CD4-positive, alpha-beta T cell treated with Interleukin-6 for 4 hours (primary cell): Measurements from ENCODE around the gene CEMIP.
"Not testable (repeated sequence)": the region's sequence is repeated elsewhere in the genome, so short reads cannot be mapped to it uniquely, and the experiment has no call there.

ENCODE experiments used
- DNase-seq: peaks from one replicate; pipeline ENCODE4 v3.0.0-alpha.2; 2020; ENCODE audit warnings: mixed read lengths

The CEMIP gene

DNA sequence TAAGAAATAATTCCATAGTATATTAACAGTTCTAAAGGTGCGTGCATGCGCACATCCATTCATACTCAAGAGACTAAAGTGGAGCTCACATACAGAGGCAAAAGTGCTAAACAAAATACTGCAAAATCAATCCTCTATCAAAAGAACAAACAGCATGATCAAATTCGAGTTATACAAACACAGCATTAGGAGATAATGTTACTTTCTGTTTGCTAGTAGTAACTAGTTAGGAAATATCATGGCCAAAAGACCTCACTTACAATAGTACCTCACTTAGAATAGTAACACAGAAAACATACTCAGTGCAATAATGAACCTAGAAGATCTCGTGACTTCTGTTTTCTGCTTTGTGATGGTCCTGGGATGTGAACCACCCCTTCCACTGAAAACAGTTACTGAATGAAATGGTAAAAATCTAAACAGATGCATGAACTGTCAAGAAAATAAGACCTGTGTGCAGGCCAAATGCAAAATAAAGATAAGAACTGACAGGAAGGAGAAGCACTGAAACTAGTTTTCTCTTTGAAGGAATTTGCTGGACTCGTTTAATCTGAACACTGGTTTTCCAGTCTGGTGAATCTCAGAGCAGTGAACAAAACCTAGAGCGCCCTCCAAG lies 20.9 kb upstream of the CEMIP start:
- DNase-seq, result no peak

- DNase-seq, result no peak
Measured at GRCh38 chr15:80760960-80761359, 18.2 kb upstream of the CEMIP start.

DNA sequence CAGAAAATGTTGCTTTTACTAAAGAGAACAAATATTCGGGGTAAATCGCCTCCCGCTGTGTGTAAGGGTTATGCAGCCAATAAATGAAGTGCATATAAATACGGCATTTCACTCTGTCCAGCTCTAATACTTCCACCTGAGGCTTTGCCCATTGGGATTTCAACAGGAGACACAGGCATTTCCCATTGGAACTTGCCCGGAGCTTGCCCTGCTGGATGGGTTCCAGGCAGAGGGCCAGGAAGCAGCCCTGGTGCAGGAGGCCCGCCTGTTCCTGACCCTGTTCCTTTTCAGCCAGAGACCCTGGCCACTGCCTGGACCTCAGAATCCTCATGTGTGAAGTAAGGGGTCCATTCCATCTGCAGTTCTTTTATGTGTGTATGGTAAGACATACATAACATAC lies 17.4 kb upstream of the CEMIP start:
- no peak for DNase-seq

- DNase-seq, result not testable (repeated sequence)
Measured at GRCh38 chr15:80763235-80763634, 15.9 kb upstream of the CEMIP start.

DNA sequence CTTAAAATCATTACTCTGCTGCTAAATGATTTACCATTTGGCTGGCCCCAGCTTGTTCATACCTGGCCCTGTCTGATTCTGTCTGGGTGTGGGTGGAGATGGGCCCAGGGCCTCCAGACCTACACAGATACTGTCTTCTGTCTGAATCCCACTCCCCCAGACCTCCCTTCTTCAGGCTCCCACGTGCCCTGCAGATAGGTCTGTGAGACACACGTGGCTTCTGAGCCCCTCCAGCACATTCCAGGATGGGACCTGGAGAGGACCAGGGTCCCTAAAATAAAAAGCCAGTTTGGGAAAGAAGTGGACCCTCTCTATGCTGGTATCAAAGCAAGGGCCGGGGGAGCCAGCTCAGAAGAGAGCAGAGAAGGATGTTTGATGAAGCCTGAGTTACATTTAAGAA lies 14.6 kb upstream of the CEMIP start:
- DNase-seq, result no peak

GRCh38 chr15:80766275-80766674 lies 12.9 kb upstream of the CEMIP start:
- no peak for DNase-seq

GRCh38 chr15:80768158-80768557 lies 11.0 kb upstream of the CEMIP start:
- no peak for DNase-seq

- DNase-seq, result no peak
Measured at GRCh38 chr15:80769153-80769828, 9.9 kb upstream of the CEMIP start.

DNA sequence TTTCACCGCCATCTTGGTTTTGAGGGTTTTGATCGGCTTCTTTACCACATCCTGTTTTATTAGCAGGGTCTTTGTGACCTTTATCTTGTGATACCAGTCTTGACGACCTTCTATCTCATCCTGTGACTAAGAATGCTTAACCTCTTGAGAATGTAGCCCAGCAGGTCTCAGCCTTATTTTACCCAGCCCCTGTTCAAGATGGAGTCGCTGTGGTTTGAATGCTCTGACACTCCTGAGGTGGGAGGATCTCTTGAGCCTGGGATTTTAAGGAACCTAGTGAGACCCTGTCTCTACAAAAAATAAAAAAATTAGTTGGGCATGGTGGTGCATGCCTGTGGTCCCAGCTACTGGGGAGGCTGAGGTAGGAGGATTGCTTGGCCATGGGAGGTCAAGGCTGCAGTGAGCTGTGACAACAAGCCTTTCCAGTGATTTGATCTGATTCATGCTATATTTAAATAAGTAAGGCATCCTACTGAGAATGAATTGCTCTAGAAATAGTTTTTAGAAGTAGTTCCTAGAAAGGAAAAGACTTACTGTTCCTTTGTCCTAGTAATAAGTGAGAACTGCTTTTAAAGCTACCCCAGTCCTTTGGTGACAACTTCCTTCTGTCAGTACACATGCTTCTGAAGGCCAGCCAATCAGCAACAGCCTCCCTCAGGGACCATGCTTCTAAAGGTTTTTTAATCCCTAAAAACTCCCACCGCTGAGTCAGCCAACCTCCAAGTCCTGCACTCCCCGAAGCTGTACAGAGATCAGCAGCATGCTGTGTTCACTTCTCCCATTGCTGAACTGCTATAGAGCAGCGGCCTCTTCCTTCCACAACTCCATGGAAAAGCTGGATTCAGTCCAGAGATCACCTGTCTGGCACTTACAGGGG lies 9.1 kb upstream of the CEMIP start:
- DNase-seq, result no peak

DNA sequence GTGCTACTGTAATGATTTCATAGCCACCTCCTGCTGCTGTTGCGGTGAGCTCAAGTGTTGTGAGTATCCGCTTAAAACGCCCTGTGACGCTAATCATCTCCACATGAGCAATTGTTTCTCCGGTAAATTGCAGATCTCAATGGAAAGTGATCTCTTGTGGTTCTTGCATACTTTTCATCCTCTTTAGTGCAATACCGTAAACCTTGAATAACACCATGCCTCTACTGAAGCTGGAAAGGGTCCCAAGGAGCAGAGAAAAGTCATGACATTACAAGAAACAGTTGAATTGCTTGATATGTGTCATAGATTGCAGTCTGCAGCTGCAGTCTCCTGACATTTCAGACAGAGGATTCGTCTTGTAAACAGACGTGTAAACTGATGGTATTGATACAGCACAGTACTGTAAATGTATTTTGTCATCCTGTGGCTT lies 6.0 kb upstream of the CEMIP start:
- DNase-seq, result no peak

DNA sequence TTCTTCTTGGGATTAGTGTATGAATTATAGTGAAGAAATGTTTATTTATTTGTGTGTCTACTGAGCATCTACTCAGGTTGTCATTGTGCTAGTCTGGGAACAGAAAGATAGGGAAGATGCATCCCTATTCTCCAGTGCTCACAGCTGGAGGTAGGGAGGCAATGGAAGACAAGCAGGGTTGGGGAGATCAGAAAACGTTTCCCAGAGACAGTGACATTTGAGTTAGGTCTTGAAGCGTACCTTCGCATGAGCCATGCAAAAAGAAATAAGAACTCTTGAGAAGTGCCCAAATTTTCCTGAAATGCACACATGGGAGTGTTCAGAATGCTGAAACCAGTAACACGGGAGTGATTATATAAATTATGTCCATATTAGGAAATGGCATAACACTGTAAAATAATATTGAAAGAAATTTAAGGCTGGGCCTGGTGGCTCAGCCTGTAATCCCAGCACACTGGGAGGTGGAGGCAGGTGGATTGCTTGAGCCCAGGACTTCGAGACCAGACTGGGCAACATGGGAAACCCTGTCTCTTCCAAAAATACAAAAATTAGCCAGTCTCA lies 5.3 kb upstream of the CEMIP start:
- DNase-seq, result no peak

DNA sequence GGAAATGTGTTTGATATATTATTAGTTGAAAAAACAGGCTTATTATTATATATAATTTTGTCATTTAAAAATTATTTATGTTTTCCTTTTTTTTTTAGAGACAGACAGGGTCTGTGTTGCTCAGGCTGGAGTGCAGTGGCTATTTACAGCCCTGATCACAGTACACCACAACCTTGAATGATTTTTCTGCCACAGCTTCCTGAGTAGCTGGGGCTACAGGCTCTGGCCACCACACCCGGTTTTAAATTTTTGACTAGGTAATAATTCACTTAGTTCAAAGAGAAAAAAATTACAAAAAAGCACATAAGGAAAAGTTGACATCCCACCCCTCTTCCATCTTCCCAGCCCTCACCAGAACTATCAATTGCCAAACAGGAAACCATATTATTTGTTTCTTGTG lies 4.7 kb upstream of the CEMIP start:
- no peak for DNase-seq

- DNase-seq, result no peak
Measured at GRCh38 chr15:80775338-80775737, 3.8 kb upstream of the CEMIP start.

DNA sequence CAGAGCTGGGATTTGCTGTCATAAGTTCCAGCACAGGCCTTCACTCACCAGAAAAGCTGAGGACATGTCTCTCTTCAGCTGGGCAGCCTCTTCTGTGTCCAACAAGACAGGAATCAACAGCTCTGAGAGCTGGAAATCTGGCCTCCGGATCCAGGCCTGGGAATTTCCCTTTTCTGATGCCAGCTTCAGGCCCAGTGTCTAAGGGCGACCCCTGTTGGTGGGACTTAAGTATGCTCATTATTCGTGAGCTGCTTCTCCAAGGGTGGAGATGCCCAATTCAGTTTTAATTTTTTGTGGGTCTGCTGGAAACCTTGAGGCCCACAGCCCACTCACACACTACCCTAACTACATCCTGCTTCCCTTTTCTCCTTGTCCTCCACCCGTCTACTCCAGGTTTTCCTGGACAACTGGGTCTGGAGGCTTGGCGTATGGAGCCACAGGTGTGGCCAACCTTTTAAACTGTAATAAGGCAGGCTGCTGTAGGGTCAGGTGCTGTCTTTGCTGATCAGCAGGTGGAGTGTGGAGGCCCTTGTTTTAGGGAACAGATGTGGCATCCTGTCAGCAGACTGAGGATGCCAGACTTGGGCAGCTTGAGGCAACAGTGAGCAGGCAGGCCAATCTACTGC lies 2.6 kb upstream of the CEMIP start:
- peak; percentile 64 for DNase-seq

DNA sequence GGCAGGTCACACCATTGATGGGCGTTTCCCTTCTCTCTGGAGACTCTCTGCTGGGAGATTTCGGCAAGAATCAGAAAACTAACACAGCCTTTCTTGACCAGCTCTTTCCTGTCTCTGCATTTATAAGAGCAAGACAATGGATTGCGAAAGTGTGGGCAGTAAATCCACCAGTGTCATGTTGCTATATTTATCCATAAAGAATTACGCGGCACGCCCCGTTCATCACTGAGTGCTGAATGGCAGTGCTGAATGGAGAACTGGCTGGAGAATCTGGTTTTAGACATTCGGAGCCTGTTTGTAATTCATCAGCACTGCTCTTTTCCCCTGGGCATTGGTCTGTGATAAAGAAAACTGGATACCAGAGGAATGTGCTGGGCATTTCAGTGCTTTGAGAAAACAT lies 2.0 kb upstream of the CEMIP start:
- no peak for DNase-seq

DNA sequence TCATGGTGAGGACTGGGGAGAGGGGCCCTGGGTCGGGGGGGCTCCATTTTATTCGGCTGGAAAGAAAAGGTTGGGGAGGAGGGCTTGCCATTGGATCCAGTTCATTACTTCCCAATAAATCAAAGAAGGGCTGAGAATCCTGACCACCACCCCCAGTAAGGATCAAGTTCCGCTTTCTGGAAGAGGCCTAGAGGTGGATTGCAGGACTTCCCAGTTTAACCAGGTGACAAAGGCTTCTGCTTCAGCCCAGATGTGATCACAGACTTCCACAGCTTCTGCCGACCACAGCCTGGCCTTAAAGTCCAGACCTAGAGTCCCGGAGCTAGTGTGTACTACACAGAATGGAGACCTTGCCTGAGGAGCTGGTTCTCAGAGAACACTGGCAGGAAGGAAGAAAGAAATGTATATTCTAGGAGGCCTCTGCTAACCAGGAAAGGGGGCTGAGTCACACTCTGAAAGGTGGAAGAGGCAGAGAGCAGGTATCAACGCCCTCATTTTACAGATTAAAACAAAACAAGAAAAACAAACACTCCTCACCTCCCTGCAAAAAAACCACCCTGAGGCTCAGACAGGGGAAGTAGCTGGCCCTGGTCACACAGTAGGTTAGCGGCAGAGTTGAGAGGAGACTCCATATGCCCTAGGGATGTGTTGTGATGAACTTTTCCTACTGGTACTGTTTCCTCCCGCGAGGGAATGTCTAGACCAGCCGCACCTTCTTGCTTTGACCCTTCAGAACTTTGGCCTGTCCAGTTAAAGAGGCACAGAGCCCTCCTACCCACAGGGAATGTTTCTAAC lies 1.1 kb upstream of the CEMIP start:
- DNase-seq, result no peak

GRCh38 chr15:80778621-80778963 lies 578 bp upstream of the CEMIP start:
- DNase-seq, result no peak

- DNase-seq, result no peak
Measured at GRCh38 chr15:80779658-80780415, 667 bp downstream of the CEMIP start.

DNA sequence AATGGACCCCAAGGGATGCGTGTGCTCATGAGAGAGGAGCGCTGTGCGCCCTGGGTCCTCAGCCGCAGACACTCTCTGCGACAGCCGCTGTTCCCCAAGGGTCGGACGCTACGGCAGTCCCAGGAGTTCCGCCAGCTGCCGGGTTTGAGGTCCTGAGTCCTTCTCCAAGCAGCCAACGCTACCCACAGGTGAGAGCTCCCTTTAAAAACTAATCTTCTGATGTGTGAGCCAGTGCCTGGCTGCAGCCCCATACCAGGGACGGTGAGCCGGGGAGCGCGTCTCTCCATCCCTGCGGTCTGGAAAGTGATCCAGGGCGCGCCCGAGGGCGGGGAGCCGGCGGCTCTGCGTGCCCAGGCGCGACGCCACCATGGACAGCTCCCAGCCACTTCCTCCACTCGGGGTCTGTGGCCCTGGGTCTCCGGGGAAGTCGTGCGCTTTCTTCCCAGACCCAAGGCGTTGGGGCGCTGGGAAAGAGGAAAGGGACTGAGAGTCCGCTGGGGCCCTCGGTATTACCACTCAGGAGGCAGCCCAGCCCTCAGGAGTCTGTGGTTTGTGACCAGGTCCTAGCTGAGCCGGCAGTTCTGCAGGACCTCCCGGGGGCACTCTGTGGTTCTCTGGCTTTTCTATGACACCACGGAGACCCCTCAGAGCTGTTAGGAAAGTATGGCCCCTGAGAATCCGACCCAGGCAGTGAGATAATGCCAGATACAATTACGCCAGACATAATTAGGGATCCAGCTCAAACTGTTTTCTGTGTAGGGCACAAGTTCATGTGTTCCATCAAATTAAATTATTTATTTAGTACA lies 1.4 kb downstream of the CEMIP start:
- no peak for DNase-seq

- DNase-seq, result no peak
Measured at GRCh38 chr15:80783260-80783659, 4.1 kb downstream of the CEMIP start.

DNA sequence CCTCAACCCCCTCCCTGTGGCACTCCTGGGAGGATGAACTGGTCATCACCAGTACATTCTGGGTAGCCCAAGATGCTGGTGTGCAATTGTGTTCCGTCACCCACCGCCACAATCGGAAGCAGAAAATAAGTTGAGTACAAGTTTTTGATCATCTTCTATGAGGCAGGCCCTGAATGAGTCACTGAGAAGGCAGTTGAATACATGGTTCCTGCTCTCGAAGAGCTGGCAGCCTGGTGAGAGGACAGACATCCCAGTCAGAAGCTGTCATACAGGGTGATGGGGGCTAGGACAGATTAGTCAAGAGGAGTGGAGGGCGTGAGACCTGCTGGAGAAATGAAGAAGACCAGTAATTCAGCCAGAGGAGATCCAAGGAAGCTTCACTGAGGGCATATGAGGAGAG lies 6.2 kb downstream of the CEMIP start:
- DNase-seq, result no peak
